HG03135 (cell line): ENCODE results near the gene COPS3.

Experiments used
- ATAC-seq: cut with Tn5 transposase; IDR thresholded peaks from one replicate; pipeline ENCODE4 v1.9.1; 2021; ENCODE audit warnings: mild to moderate bottlenecking, moderate library complexity; ENCODE audit not compliant: unreplicated experiment

Gene COPS3

DNA sequence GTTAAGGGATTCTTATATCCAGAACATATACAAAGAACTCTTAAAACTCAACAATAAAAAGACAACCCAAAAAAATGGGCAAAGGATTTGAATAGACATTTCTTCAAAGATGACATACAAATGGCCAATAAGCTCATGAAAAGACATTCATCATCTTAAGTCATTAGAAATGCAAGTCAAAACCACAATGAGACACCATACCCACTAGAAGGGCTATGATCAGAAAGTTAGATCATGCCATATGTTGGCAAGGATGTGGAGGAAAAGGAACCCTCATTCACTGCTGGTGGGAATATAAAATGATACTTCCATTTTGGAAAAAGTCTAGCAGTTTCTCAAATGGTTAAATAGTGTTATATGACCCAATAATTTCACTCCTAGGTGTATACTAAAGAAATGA, 84.3 kb downstream of the COPS3 start:
- no peak for ATAC-seq
